KG1 (cell line): ENCODE data around the gene SNAP47.

Experiments
- DNase-seq: peaks from one replicate; lab custom pipeline; 2025; lab: John Stamatoyannopoulos, UW

SNAP47 gene

GRCh38 chr1:227732586-227733308 is 2.5 kb upstream of the SNAP47 start:
- no peak for DNase-seq

- DNase-seq, result no peak
Observed at GRCh38 chr1:227733309-227733705, 1.9 kb upstream of the SNAP47 start.

DNA sequence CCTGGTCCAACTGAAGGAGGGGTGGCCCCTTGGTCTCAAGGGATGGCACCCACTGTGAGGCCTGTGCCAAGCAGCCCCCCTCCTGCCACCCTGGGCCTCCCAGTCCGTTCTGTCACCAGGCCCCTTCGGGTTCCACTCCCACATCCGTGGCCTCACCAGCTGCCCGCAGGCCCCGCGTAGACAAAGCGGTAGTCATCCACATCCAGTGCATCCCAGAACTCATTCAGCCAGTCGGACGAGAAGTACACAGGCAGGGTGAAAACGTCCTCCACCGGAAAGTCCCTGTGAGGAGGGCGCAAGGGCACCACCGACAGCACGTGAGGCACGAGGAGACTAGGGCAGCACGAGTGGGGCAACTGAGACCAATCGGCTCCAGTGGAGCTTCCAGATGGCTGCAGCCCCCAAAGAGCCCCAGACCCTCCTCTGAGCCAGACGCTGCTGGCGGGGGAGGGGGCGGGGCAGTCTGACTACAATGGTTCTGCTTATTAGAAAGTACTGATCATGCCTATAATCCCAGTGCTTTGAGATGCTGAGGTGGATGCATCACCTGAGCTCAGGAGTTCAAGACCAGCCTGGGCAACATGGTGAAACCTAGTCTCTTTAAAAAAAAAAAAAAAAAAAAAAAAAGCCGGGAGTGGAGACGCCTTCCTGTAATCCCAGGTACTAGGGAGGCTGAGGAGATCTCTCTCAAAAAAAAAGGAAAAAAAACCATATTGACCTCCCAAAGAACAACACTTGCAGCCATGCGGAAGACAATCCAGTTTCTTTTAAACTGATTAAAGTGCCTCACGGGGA is 1.3 kb upstream of the SNAP47 start:
- DNase-seq, result no peak

DNA sequence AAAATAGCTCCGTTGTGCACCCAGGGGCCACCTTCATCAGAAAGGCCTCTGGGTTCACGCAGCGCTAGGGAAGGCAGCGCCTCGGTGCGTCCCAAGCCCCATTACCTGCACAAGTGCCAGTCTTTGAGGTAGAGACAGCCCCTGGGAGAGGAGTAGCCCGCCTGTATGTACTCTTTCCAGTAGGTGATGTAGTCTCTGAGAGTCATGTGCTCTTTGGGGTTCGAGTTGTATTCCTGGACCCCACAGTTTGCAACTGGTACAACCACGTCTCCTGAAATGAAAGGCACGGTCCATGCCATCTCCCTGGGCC is 734 bp upstream of the SNAP47 start:
- DNase-seq, result no peak

- no peak for DNase-seq
Observed at GRCh38 chr1:227735539-227736285, 477 bp downstream of the SNAP47 start.

GRCh38 chr1:227736814-227737432 is 1.7 kb downstream of the SNAP47 start:
- DNase-seq, result no peak

- no peak for DNase-seq
Observed at GRCh38 chr1:227738820-227739219, 3.6 kb downstream of the SNAP47 start.

- no peak for DNase-seq
Observed at GRCh38 chr1:227739636-227740035, 4.4 kb downstream of the SNAP47 start.

DNA sequence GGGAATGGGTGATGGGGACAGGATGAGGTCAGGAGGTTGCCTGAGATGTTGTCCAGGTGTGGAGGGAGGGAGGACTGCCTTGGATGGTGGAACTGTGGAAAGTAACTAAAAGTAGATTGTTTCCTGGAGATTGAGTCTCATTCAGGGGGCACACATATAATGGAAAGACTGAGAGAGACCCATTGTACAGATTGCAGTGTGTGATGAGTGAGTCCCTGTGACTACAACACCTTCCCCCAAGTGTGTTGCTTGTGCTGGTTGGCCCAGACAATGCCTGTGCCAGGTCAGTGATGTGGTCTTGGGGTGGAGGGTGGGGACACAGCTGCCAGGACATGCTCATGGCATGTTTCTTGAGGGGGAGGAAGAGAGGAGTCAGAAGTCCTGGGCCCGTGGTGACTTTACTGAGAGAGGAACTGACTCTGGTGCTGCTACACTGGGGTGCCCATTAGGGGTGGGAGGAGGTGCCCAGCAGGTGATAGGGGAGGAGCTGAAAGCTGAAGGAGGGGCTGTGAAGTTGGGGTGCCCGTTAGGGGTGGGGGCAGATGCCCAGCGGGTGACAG is 5.2 kb downstream of the SNAP47 start:
- DNase-seq, result no peak

DNA sequence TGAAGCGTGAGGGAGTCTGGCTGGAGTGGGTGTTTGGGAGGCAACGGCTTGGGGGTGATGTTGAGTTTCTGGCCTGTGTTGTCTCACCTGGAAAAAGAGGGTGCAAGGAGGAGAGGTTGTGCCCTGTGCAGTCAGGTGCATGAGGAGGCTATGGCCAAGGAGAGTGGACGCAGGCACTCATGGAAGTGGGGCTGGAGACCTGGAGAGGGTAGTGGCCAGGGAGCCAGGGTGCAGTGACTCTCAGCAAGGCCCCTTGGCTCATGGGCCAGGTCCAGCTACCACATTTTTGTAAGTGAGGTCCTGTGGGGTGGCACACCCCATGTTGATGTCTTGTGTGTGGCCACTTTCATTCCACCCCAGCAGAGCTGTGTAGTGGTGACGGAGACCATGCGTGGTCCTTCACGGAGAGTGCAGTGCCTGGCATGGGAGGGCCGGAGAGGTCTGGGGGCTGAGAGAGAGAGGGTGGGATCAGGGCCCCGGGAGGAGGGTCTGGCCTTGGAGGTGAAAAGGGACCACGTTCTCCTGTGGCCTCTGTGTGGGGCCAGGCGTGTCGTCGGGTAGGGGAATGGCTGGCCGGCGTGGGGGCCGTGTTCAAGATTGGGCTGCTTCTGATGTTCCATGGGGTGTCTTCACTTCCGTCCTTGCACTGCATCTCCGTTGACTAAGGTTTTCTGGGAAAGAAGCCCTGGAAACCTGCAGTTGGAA is 6.1 kb downstream of the SNAP47 start:
- no peak for DNase-seq

DNA sequence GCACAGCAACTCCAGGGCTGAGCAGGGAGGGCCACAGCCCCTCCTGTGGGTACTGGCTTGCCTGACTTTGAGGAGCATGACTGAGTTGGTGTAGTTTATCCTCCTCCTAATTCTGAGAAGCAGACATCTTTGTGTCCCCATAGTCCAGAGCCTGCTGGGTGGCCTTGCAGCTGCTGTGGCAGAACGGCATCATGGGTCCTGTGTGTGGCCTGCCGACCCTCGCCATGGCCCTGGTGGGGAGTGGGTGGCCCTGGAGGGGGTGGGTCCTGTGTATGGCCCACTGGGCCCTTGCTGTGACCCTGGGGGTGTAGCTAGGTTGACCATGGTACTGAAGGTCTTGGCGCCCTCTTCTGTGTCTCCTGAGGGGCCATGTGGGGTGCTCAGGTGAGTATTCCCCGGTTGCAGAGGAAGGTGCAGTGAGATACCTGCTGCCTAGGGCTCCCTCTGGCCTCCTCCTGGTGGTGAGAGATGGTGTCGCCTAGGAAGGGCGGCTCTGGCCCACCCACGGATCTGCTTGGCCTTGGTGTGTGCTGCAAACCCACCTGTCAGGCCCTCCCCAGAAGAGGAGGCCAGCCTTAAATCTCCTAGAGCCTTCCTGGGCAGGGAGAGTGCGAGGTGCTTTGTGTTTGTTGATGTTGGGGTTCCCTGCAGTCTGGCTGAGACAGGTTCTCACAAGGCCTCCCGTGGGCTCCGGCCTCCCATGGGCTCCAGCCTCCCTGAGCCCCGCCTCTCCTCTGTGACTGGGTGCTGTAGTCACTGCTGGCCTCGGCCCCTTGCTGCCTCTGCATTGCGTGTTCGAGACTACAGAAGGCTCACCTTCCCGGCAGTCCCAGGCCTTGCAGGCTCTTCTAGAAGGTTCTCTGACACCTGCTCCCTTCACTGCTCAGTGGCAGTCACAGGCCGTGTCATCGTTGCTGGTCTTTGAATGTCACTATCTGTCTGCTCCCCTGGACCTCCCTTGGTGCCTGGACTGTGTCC is 7.8 kb downstream of the SNAP47 start:
- no peak for DNase-seq

- no peak for DNase-seq
Observed at GRCh38 chr1:227744668-227745067, 9.4 kb downstream of the SNAP47 start.

DNA sequence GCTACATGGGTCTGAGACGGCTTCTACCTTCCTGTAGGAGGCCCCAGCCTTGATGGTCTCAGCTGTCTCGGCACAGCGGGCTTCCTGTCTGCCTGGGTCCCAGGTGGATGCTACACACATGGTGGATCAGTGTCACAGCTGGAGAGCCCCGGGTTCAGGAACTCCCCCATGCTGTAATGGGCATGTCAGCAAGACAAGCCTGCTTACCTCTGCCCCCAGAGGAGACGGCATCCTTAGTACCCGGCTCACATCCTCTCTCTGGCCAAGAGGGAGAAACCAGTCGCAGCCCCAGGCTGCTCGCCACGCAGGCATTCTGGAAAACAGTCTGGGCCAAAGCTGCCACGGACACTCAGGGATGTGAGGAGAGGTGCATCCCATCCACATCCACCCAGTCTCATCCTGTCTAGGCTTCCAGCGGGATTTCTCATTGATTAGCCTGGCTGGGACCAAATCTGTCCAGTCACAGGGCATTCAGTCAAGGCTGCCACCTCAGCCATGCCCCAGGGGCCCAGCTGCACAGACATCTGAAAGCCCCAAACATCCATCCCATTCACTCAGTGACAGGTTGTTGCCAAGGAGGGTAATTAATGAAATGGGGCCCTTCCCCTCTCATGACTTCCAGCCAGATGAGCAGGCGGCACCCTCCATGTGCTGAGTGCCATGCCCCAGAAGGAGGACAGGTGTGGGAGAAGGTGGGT is 10.5 kb downstream of the SNAP47 start:
- DNase-seq, result no peak

- no peak for DNase-seq
Observed at GRCh38 chr1:227746676-227747075, 11.4 kb downstream of the SNAP47 start.

DNA sequence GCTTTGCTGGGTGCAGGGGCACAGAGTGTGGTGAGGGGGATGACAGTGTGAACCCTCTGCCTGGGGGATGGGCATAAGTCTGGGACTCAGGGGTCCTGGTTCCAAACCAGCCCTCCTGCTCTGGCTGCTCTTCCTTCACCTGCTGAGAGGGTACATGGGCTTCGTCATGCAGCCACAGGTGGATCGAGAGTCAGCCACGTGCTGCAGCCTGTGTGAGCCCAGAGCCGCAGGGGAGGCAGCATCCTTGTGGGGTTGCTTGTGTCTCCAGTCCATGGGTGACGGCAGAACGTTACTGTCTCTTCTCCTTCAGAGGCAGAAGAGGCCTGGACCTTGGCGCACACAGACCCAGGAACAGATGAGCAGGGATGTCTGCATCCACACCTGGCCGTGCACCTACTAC is 12.1 kb downstream of the SNAP47 start:
- DNase-seq, result no peak

- no peak for DNase-seq
Observed at GRCh38 chr1:227747948-227748495, 12.8 kb downstream of the SNAP47 start.

DNA sequence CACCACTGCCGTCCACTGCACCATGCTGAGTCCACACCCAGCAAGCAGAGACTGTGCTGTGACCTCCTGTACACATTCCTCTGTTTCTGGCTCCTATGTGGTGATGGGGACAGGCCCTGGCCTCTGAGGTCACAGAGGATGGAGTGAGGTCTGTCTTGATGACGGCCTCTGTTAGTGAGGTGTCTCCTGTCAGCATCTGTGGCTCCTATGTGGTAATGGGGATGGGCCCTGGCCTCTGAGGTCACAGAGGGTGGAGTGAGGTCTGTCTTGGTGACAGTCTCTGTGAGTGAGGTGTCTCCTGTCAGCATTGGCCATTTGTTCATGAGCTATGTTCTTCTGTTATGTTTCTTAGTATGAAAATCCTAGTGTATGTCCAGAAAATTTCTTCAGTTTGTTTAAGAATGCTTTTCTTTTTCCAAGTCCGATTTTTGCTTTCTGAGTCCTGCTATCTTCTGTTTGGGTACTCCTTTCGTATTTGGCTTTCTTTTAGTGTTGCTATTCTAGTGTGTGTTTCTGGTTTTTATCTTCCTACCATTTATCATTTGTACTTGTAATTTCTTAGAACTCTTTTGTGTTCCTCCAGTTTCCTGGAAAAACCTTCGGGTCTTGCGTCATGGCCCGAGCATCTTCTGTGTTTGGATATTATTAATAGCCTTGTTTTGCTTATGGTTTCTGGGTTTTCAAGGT is 13.4 kb downstream of the SNAP47 start:
- no peak for DNase-seq

DNA sequence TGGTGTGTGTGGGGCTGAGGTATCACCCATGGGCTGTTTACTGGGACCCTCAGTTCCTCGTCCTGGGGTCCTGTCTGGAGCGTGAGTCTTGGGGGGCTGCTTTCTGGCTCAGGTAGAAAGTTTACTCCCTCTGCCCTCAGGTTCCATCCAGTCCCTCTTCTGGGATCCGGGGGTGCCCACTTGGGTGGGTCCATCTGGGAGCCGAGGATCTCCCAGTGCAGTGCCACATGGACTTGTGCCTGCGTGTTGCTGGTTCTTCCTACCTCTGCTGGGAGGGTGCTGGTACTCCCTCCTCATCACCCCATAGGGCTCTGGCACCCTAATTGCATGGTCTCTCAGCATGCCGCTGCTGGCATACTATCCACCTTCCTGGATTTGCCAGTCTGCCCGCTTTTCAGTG is 14.0 kb downstream of the SNAP47 start:
- DNase-seq, result no peak
